Measurements from ENCODE around the gene EFNA5. TPM values are rescaled to one million over a fixed set of nuclear protein-coding genes. Genes with fewer than 3 reads are reported as not detected.

The EFNA5 gene
- total and polyA plus RNA-seq, 4 donors, result 0.14 to 0.93 (median 0.54) TPM

DNA sequence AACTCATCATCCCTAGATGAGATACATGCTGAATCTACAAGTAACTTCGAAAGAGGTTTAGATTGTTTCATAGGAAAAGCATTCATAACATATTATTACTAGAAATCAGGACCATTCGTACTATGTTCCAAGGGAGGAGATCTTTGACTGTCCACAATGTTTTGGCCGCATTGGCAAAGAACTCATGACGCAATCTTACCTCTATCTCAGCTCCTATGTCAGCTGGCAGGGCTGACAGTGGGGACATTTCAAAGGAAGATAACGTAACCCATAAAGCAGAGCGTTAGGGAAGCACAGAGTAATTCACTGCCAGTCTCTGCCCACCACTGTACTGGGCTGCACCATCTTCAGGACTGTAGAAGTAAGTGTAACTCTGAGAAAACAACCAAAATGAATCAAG is 69.7 kb downstream of the EFNA5 start:
- no peak overlapping the region for H3K9ac ChIP-seq (ENCODE audit: low read depth in 1 of 2, low read length in 2 of 2)
- H3K9me3 ChIP-seq (ENCODE audit: control insufficient read depth in 4 of 4, low read length in 3 of 4), result no peaks in the 10 kb centered on the region
- no peak for DNase-seq (ENCODE audit: low spot score)
- H3K27ac ChIP-seq (ENCODE audit: low read depth in 1 of 2, low read length in 2 of 2), result no peak overlapping the region
- H3K4me1 ChIP-seq (ENCODE audit: control insufficient read depth in 4 of 4, insufficient read depth in 4 of 4, low read length in 3 of 4), result no peaks in the 10 kb centered on the region
- no peak overlapping the region for H3K4me3 ChIP-seq (ENCODE audit: low read depth in 1 of 3, low read length in 3 of 3)
- H3K36me3 ChIP-seq (ENCODE audit: control insufficient read depth in 4 of 4, insufficient read depth in 3 of 4, low read depth in 1 of 4, low read length in 3 of 4), result no peaks in the 10 kb centered on the region
- WGBS, result 42% methylated on average over 6 of the region's 6 CpGs
- TF ChIP-seq TAF1 (conservative IDR thresholded peaks at IDR 0.05), result no peak
- TF ChIP-seq HNF4G (IDR thresholded peaks at IDR 0.05), result no peak
- TF ChIP-seq, protein P1, sequence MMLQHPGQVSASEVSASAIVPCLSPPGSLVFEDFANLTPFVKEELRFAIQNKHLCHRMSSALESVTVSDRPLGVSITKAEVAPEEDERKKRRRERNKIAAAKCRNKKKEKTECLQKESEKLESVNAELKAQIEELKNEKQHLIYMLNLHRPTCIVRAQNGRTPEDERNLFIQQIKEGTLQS (IDR thresholded peaks at IDR 0.05), result peak; percentile 68
- peaks cover 0 to 3% (median 0%) of the 10 kb centered on the region in 4 donors for H3K27me3 ChIP-seq (ENCODE audit: control insufficient read depth in 4 of 4, insufficient read depth in 4 of 4, low read length in 3 of 4)

DNA sequence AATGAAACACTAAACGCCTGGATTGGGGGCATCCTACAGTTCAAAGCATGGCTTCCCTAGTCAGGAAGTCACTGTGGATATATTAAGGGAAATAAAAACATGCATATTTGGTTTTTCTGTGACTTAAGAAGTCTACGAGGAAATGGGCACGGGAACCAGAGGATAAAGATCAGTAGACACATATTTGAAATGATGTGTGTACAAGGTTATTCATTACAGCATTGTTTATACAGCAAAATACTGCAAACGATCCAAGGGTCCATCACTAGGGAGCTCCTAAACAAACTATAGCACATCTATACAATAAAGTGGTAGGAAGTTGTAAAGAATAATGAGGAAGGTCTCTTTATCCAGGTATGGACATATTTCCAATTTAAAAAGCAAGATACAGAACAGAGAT is 71.8 kb downstream of the EFNA5 start:
- Histone ChIP-seq H3K27ac (ENCODE audit: low read depth in 1 of 2, low read length in 2 of 2) (no peak overlapping the region), H3K9me3 (ENCODE audit: control insufficient read depth in 4 of 4, low read length in 3 of 4) (no peaks in the 10 kb centered on the region), H3K27me3 (ENCODE audit: control insufficient read depth in 4 of 4, insufficient read depth in 4 of 4, low read length in 3 of 4) (no peaks in the 10 kb centered on the region), H3K9ac (ENCODE audit: low read depth in 1 of 2, low read length in 2 of 2) (no peak overlapping the region), H3K4me1 (ENCODE audit: control insufficient read depth in 4 of 4, insufficient read depth in 4 of 4, low read length in 3 of 4) (no peaks in the 10 kb centered on the region), H3K36me3 (ENCODE audit: control insufficient read depth in 4 of 4, insufficient read depth in 3 of 4, low read depth in 1 of 4, low read length in 3 of 4) (no peaks in the 10 kb centered on the region), H3K4me3 (ENCODE audit: low read depth in 1 of 3, low read length in 3 of 3) (no peak overlapping the region)
- WGBS, result 25% methylated on average over 4 of the region's 4 CpGs
- no peak for DNase-seq (ENCODE audit: low spot score)
- no peak for TF ChIP-seq SP1 (IDR thresholded peaks at IDR 0.05)
- no peak for TF ChIP-seq NR2F2 (IDR thresholded peaks at IDR 0.05)
- TF ChIP-seq EGR1 (IDR thresholded peaks at IDR 0.05; ENCODE audit: low read depth in 2 of 2), result no peak
- TF ChIP-seq RXRA (IDR thresholded peaks at IDR 0.05), result no peak
- no peak for TF ChIP-seq FOXA1 (IDR thresholded peaks at IDR 0.05)
- TF ChIP-seq, protein P2, sequence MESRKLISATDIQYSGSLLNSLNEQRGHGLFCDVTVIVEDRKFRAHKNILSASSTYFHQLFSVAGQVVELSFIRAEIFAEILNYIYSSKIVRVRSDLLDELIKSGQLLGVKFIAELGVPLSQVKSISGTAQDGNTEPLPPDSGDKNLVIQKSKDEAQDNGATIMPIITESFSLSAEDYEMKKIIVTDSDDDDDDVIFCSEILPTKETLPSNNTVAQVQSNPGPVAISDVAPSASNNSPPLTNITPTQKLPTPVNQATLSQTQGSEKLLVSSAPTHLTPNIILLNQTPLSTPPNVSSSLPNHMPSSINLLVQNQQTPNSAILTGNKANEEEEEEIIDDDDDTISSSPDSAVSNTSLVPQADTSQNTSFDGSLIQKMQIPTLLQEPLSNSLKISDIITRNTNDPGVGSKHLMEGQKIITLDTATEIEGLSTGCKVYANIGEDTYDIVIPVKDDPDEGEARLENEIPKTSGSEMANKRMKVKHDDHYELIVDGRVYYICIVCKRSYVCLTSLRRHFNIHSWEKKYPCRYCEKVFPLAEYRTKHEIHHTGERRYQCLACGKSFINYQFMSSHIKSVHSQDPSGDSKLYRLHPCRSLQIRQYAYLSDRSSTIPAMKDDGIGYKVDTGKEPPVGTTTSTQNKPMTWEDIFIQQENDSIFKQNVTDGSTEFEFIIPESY (IDR thresholded peaks at IDR 0.05), result no peak
- TF ChIP-seq HNF4G (IDR thresholded peaks at IDR 0.05), result no peak
- TF ChIP-seq, protein P3, sequence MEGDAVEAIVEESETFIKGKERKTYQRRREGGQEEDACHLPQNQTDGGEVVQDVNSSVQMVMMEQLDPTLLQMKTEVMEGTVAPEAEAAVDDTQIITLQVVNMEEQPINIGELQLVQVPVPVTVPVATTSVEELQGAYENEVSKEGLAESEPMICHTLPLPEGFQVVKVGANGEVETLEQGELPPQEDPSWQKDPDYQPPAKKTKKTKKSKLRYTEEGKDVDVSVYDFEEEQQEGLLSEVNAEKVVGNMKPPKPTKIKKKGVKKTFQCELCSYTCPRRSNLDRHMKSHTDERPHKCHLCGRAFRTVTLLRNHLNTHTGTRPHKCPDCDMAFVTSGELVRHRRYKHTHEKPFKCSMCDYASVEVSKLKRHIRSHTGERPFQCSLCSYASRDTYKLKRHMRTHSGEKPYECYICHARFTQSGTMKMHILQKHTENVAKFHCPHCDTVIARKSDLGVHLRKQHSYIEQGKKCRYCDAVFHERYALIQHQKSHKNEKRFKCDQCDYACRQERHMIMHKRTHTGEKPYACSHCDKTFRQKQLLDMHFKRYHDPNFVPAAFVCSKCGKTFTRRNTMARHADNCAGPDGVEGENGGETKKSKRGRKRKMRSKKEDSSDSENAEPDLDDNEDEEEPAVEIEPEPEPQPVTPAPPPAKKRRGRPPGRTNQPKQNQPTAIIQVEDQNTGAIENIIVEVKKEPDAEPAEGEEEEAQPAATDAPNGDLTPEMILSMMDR (IDR thresholded peaks at IDR 0.05; ENCODE audit: low read depth, low read length, missing input control), result no peak
- TF ChIP-seq HNF4A (conservative IDR thresholded peaks at IDR 0.05), result no peak
- TF ChIP-seq, protein P4, sequence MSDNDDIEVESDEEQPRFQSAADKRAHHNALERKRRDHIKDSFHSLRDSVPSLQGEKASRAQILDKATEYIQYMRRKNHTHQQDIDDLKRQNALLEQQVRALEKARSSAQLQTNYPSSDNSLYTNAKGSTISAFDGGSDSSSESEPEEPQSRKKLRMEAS (IDR thresholded peaks at IDR 0.05), result no peak
- TF ChIP-seq JUND (IDR thresholded peaks at IDR 0.05), result no peak
- TF ChIP-seq GABPA (IDR thresholded peaks at IDR 0.05 in 1 of 2, conservative IDR thresholded peaks at IDR 0.05 in 1 of 2), result no peak
- TF ChIP-seq FOXA2 (IDR thresholded peaks at IDR 0.05), result no peak
- no peak for TF ChIP-seq RAD21 (IDR thresholded peaks at IDR 0.05)

DNA sequence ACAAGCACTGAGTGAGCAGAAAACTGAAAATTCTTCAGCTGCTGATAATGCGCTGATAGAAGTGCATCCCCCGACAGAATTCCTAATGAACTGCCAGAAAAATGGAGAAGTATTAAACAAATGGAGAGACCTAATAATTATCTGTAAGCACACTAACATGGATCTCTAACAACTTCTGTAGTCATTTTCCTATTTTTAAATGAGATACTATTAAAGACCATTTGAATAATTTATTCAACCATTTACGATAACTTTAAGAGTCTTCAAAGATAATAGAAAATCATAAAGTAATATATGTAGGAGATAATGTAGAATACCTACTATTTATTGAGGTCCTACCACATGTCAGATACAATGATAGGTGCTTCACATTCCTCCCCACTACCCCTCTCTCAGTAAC is 72.9 kb downstream of the EFNA5 start:
- Histone ChIP-seq H3K4me3 (ENCODE audit: low read depth in 1 of 3, low read length in 3 of 3) (no peak overlapping the region), H3K9ac (ENCODE audit: low read depth in 1 of 2, low read length in 2 of 2) (no peak overlapping the region)
- WGBS, result 95% methylated on average over 3 of the region's 3 CpGs
- no peak for TF ChIP-seq EGR1 (IDR thresholded peaks at IDR 0.05; ENCODE audit: low read depth in 2 of 2)
- TF ChIP-seq JUND (IDR thresholded peaks at IDR 0.05), result no peak
- no peak for TF ChIP-seq TAF1 (conservative IDR thresholded peaks at IDR 0.05)
- no peak for TF ChIP-seq HNF4G (IDR thresholded peaks at IDR 0.05)
- no peak for TF ChIP-seq HNF4A (conservative IDR thresholded peaks at IDR 0.05)
- TF ChIP-seq YY1 (IDR thresholded peaks at IDR 0.05), result no peak
- TF ChIP-seq FOXA2 (IDR thresholded peaks at IDR 0.05), result no peak
- no peak for TF ChIP-seq NR2F2 (IDR thresholded peaks at IDR 0.05)
- TF ChIP-seq GABPA (IDR thresholded peaks at IDR 0.05 in 1 of 2, conservative IDR thresholded peaks at IDR 0.05 in 1 of 2), result no peak
- TF ChIP-seq RXRA (IDR thresholded peaks at IDR 0.05), result no peak
- TF ChIP-seq, protein P3 (IDR thresholded peaks at IDR 0.05; ENCODE audit: low read depth, low read length, missing input control), result no peak
- no peak for TF ChIP-seq FOXA1 (IDR thresholded peaks at IDR 0.05)
- TF ChIP-seq, protein P1 (IDR thresholded peaks at IDR 0.05), result no peak
- TF ChIP-seq, protein P4 (IDR thresholded peaks at IDR 0.05), result no peak
- TF ChIP-seq, protein P2 (IDR thresholded peaks at IDR 0.05), result no peak
- TF ChIP-seq SP1 (IDR thresholded peaks at IDR 0.05), result no peak

More for the DNA sequence above, 72.9 kb downstream of the EFNA5 start:
- no peaks in the 10 kb centered on the region for H3K9me3 ChIP-seq (ENCODE audit: control insufficient read depth in 4 of 4, low read length in 3 of 4)
- no peaks in the 10 kb centered on the region for H3K36me3 ChIP-seq (ENCODE audit: control insufficient read depth in 4 of 4, insufficient read depth in 3 of 4, low read depth in 1 of 4, low read length in 3 of 4)
- H3K27me3 ChIP-seq (ENCODE audit: control insufficient read depth in 4 of 4, insufficient read depth in 4 of 4, low read length in 3 of 4), result no peaks in the 10 kb centered on the region
- DNase-seq (ENCODE audit: low spot score), result no peak
- no peak overlapping the region for H3K27ac ChIP-seq (ENCODE audit: low read depth in 1 of 2, low read length in 2 of 2)
- no peaks in the 10 kb centered on the region for H3K4me1 ChIP-seq (ENCODE audit: control insufficient read depth in 4 of 4, insufficient read depth in 4 of 4, low read length in 3 of 4)

Data from liver (tissue), 9 donors.